Hematopoietic multipotent progenitor cell treated with erythropoietin and hydrocortisone succinate and interleukin-3 and kit ligand, for 4 days (in vitro differentiated cells): ENCODE results near the gene RASAL3.

Experiments used
- DNase-seq: peaks from one replicate; pipeline ENCODE4 v3.0.0-alpha.2; 2015

Gene RASAL3

GRCh38 chr19:15432629-15433518 lies 31.5 kb downstream of the RASAL3 start:
- peak; percentile 96 for DNase-seq

- no peak for DNase-seq
These were observed 32.3 kb downstream of the RASAL3 start for GRCh38 chr19:15432018-15432494.

GRCh38 chr19:15431396-15432017 lies 32.8 kb downstream of the RASAL3 start:
- no peak for DNase-seq

- no peak for DNase-seq
These were observed 33.7 kb downstream of the RASAL3 start for GRCh38 chr19:15430526-15431120.

GRCh38 chr19:15429825-15430467 lies 34.4 kb downstream of the RASAL3 start:
- DNase-seq = no peak

GRCh38 chr19:15428956-15429824 lies 35.2 kb downstream of the RASAL3 start:
- DNase-seq = no peak

GRCh38 chr19:15427991-15428471 lies 36.3 kb downstream of the RASAL3 start:
- DNase-seq = no peak

- no peak for DNase-seq
These were observed 37.0 kb downstream of the RASAL3 start for GRCh38 chr19:15427350-15427700.

GRCh38 chr19:15426485-15427349 lies 37.6 kb downstream of the RASAL3 start:
- no peak for DNase-seq

- no peak for DNase-seq
These were observed 38.9 kb downstream of the RASAL3 start for GRCh38 chr19:15425321-15425950.

- no peak for DNase-seq
These were observed 39.6 kb downstream of the RASAL3 start for GRCh38 chr19:15424692-15425272.

- no peak for DNase-seq
These were observed 40.2 kb downstream of the RASAL3 start for GRCh38 chr19:15424121-15424520.

GRCh38 chr19:15423130-15423529 lies 41.2 kb downstream of the RASAL3 start:
- no peak for DNase-seq

GRCh38 chr19:15422296-15423075 lies 41.9 kb downstream of the RASAL3 start:
- no peak for DNase-seq

- DNase-seq = no peak
These were observed 42.6 kb downstream of the RASAL3 start for GRCh38 chr19:15421721-15422260.

- DNase-seq = no peak
These were observed 43.1 kb downstream of the RASAL3 start for GRCh38 chr19:15421136-15421695.

- DNase-seq = no peak
These were observed 44.8 kb downstream of the RASAL3 start for GRCh38 chr19:15419413-15420025.
